IPS DF 4.7 (cell line): Measurements from ENCODE around the gene VSTM2L.
"Not testable (repeated sequence)": the region's sequence is repeated elsewhere in the genome, so short reads cannot be mapped to it uniquely, and the experiment has no call there.

ENCODE experiments used
- DNase-seq: peaks from one replicate; pipeline ENCODE4 v3.0.0-alpha.2; 2013; ENCODE audit warnings: low spot score; ENCODE audit errors: extremely low read depth

VSTM2L gene, protein sequence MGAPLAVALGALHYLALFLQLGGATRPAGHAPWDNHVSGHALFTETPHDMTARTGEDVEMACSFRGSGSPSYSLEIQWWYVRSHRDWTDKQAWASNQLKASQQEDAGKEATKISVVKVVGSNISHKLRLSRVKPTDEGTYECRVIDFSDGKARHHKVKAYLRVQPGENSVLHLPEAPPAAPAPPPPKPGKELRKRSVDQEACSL

DNA sequence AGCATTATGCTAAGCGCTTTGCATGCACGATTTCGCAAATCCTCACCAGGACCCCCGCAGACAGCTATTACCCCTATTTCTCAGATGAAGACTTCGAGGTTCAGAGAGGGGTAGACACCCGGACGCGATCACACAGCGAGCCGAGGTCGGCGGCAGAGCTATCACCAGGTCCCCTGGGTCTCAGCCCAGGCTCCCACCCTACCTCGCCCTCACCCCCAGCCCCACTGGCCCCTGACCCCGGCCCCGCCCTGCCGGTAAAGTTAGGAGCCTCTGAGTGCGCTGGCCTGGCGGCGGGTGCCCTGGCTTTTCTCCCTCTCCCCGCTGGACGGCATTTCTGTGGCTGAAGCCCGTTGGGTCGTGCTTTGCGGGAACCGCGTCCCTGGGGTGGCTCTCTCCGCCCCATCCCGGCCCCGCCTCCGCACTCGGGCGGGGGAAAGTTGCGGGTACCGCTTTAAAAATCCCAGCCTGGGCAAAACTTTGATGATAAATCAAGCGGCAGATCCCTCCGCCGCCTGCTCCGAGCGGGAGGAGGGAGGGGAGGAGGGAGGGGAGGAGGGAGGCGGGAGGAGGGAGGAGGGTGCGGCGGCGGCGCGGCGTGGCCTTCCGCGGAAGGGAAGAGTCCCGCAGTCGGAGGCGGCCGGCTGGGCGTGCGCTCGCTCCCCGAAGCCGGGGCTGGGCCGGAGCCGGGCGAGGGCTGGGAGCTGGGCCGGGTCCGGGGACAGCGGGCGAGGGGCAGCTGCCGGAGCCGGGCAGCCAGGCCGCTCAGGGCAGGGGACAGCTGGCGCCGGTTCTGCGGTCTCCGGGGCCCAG lies at the start of gene VSTM2L:
VSTM2L (plus strand) TSS at position 624 of the 810 bp plus-strand sequence. CDS start 224 bp downstream, outside the sequence.
- no peak for DNase-seq

DNA sequence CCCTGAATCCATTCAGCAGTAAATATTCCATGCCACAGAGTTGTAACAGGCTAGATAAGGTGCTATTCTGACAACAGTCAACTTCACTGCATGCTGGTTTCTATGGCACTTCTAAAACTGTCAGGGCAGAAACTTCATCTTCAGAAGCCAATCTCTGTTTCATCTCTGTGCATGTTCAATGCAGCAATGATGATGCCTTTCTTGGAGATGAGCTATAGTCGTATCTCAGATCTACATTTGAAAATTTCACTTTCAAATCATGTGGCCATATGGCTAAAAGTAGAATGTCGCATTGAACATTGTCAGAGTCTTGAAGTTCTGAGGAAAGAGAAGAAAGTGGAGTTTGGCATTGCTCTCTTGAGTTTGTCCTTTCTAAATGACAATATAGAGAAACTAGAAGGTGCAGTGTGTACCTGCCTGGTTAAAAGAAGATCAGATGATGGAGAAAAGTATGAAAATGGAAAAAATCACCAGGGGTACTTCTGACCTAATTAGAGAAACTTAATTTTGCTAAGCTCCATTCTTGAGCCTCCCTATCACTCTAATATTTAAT lies 49.0 kb upstream of the VSTM2L start:
- DNase-seq: no peak

DNA sequence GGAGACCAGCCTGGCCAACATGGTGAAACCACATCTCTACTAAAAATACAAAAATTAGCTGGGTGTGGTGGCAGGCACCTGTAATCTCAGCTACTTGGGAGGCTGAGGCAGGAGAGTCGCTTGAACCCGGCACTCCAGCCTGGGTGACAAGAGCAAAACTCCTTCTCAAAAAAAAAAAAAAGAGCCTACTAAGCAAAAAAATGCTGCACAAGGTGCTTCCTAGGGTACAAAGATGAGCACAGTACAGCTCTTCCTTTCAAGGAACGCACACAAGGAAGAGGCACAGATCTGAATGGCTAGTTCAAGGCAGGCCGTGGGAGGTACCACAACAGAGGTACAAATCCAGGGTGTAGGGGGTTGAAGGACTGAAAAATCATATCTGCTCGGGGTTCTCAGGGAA lies 46.9 kb upstream of the VSTM2L start:
- DNase-seq: not testable (repeated sequence)

DNA sequence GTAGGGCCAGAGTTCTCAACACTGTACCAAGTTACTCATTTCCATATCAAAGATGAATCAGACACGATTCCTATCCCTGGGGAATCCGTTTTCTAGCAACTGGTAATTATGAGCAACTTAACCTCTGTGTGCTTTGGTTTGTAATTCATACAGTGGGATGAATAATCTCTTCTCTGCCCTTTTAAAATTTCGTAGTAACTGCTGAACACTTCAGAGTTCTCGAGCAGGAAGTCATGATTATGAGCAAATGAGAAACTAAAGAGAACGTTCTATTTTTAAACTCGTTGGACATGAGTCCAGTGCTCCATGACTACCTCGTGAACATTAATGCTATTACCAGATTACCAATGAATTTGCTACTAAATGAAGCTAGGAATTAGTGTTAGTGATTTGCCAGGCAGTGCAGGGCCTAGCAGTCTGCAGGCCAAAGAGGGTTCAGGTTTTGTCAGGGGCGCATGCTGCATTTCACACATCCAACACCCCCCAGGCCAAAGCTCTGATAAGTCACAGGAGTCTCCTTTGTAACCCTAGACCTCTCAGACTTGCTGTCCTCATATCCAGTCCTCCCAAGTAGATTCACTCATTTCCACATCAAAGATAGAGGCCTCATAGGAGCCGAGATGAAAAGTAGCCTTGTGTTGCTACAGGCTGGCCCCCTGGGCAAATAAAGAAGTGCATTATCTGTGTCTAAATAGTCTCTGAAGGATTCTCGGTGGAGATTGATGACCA lies 45.8 kb upstream of the VSTM2L start:
- no peak for DNase-seq

DNA sequence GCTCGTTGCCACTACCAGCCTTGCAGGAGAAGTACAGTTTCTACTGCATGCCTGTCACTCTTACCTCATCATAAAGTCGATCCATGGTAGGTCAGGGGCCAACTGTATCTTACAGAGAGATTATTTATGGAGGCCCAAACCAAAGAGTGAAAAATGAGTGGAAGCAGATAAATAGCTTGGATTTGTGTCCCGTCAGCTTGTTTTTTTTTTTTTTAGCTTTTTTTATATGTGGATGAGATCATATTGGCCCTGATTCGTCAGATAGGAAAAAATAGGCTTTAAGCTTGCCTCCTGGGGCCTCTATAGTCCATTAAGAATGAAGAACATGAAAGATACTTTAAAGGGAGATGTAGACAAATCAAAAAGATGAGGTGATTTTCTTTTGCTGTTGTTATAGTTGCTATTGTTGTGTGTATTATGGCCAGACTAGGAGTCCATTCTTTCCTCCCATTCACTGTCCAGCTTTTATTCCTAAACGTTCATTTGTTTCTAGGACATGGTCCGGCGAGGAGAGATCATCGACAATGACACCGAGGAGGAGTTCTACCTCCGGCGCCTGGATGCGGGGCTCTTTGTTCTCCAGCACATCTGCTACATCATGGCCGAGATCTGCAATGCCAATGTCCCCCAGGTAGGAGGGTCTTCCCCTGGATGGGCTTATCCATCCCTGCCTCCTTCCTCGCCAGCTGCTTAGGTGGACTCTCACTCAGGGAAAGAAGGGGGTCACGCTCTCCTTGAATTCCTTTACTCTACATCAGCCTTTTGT lies 43.3 kb upstream of the VSTM2L start:
- no peak for DNase-seq

DNA sequence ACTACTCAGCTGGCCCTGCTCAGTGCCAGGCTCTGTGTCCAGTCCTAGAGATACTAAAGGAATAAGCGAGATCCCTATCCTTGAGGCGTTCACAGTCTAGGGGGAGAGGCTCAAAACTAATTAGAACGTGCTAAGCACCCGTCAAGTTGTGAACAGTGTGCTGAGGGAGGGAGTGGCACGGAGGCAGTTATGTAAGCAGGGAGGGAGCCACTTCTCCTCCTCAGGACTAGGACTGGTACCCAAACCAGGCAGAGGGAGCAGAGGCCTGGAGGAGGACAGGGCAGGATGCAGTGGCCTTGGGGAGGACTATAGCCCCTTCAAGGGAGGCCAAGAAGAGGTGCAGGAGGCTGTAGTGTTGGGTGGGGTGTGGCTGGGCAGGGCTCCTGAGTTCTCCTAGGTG lies 39.6 kb upstream of the VSTM2L start:
- no peak for DNase-seq

DNA sequence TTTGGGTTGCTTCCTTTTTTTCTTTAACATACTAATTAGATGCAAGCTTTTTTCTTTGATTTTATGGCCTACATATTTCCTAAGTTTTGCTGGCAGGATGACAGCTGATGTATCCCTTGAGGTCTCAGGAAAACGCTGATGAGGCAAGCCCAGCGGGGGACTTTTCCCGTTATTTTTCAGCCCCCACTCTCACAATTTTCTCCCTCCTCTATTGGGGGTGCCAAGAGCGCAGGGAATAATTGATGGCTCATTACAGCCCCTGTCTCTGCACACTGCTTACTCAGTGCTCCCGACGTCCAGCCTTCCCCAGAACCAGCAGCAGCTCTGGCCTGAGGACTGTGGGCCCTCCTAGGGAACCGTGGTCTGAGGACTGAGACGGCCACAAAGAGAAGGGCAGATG lies 38.6 kb upstream of the VSTM2L start:
- no peak for DNase-seq

DNA sequence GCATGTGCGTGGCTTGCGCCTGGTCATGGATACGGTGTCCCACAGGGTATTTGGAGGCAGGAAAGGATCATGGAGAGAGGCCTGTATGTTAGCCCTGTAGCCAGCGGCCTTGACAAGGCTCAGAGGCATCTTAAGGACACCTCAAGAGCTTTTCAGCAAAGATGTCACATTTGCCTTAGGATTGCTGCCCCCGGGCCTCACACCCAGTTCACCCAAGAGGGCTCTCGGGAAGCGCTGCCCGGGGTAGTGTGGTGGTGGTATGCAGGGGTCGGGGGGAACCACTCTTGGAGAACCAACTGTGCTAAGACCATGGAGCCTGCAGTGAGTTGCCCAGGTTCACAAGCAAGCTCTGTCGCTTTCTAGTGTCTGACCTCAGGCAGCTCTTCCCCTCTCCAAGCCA lies 36.9 kb upstream of the VSTM2L start:
- no peak for DNase-seq

DNA sequence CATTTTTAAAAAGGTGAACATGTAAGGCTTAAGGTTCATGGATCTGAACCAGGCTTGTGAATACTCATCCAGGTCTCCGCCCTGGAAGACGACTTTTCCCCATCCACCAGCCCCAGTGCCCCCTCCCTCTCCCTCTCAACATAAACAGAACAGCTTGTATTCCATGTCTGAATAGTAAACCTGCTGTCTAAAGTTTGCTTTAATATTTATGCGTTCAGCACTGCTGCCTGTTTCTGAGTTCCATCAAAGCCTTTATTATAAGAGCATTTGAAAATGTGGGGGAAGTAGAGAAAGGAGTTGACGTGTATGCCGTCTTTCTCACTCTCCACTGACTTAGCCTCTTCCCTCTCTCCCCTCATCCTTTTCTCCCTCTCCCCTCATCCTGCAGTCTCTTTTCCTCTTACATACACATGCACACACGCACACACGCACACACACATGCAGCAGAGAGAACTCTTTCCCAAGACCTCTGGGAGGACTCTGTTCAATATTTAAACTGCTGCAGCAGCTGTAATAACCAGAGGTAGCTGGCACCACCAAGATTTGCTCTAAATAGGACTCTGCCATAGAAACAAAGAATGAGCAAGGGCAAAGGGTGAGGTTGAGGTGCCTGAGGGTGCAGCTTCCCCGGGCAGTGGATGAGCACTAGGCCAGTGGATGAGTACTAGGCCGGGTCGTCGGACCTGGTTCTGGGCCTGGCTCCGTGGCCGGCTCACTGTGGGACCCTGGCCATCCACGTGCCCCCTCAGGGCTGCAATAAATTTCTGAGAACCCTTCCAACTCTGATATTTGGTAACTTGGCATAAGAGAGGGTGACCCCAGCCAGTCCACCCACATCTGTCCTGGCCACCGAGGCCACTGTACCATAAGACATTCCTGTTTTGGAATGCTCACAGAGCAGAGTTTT lies 35.4 kb upstream of the VSTM2L start:
- no peak for DNase-seq

DNA sequence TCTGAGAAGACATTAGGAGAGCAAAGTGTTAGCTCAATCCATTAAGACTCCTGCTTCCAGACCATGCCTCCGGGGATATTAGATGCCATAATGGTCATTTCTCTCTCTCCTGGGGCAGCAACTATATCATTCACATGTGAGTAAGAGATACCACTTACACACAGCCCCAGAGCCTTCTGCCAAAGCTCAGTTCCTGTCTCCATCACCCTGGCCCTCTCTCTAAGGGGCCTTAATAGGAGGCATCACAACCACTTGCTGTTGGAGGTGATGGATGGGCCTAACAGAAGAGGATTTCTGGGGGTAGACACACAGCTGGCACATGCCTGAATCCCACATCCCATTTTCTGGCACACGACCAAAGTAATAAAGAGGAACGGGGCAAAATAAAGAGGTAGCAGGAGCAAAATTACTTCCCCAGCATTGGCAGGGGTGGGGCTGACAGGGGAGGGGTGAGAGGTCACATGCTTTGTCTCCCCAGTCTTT lies 34.0 kb upstream of the VSTM2L start:
- no peak for DNase-seq

DNA sequence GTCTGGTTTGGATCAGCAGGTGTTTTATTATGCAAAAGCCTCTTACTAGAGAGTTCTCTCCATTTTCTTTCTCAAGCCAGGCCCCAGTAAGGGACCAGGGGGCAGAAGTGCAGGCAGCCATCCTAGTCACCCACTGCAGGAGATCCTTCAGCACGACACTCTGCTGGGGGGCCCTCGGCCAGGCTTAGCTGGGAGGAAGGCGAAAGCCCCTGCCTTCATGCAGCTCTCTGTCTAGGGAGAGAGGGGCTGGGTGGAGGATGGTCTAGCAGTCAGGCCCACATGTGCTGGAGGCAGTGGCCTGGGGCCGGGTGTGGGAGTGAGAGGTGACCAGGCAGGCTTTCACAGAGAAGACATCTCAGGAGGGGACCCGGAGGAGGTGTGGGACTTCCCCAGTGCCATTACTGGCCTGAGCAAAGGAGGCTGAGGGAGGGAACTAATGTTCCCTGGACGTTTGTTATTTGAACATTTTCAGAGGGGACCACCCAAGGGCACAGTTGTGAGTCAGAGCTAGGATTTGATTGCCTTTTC lies 33.5 kb upstream of the VSTM2L start:
- no peak for DNase-seq

DNA sequence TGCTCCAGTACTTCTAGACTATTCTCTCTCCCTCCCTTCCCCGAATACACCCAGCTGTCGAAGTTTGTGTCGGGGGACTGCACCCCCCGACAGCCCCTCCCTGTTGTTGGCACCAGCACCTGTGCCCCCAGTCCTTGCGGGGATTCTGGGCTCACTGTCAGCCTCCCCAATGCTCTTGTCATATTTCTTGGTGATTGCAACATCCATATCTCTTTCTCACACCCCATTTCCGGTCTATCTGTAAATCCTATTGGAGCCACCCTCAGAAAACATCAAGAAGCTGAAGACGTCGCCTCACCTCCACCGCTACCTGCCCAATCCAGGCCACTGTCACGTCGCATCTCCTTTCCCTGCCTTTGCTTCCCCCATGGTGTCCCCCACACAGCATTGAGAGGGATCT lies 32.6 kb upstream of the VSTM2L start:
- no peak for DNase-seq

DNA sequence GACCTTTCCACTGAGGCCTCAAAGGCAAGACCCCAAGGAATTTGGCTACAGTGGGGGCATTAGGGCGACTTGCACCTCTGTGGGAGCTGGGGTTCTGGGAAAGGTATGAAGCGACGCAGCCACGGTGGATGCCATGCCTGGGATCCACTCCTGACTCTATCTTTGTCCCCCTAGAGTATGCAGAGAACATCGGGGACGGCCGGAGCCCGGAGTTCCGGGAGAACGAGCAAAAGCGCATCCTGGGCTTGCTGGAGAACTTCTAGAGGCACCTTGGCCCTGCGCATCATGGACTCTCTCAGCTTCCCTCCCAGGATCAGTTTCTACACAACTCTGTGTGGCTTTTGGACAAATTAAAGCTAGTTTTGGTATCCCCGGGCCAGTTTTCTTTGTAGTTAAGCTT lies 31.2 kb upstream of the VSTM2L start:
- no peak for DNase-seq

DNA sequence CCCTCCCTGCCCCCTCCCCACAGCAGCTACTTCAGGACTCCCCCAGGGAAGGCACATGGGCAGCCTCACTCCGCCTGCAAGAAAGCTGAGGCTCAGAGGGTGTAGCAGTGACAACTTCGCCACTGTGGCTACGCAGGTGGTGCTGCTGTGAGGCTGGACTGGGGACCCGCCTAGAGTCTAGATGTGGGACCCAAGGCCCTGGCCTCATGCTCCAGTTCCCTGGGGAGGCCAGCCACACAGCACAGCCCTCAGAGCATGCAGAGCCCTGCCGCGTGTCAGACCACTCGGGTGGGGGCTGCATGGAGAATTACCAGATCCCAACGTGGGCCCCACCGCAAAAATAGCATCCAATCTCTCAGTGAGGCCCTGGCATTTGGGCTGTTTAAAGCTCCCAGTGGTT lies 30.8 kb upstream of the VSTM2L start:
- DNase-seq: no peak

DNA sequence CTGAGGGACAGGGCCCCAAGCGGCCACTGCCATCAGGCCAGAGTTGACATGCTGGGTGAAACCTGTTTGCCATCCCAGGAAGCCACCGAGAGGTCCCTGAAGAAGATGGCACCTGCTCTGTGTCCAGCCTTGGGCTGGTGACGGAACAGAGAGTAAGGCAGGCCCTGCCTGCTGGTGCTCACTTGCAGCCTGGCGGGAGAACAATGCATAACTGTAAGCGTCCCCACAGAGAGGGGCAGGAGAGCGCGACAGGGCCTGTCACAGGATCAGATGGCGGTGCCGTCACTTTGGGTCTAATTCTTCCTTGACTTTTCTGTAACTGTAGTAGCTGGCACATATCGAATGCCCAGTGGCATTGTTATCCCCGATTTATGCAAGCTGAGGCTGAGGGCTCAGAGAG lies 29.0 kb upstream of the VSTM2L start:
- no peak for DNase-seq

DNA sequence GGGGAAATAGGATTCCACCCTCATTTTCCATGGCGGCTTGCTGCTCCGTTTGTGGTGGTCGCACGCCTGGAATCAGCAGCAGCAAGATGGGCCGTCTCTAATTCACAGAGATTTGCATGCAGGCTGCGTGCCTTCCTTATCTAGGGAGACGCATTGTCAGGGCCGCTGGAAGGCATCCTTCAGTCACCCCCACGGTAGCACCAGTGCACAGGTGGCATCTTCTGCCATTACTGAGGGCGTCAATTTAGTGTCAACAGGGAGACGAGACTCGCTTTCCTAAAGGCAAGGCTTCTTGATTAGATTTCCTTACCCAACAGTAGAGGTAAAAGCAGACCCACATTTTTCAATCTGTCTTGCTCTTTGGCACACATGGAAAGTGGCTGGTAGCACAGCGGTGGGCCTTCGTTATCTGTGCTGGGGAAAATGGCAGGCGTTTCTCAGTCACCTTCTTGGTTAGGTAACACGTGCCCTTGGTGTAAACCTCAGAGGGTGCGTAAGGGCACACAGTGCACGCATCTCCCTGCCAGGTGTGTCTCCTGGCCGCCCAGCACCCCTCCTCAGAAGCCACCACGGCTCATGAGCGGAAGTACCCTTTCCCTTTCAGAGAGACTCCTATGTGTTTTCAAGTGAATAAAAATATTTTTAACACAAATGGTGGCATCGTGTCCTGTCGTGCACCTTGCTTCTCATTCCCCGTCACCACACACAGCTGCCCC lies 27.3 kb upstream of the VSTM2L start:
- DNase-seq: no peak

DNA sequence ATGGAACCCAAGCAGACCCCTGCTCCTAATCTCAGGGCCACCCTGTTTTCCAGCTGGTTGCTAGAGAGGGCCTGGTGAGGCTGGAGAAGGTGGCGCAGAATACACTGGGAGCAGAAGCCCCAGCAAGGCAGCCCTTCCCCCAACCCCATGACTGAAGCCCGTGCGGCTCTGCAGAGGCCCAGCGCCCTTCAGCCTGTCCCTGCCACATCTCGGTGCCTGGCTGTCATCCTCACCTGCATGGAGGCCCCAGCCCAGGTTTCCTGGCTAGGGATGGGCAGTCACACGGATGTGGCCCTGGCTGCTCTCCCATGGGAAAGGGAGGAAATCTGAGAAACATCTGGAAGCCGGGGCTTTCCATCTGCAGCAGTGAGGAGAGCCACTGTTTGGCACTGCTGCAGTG lies 26.1 kb upstream of the VSTM2L start:
- no peak for DNase-seq

DNA sequence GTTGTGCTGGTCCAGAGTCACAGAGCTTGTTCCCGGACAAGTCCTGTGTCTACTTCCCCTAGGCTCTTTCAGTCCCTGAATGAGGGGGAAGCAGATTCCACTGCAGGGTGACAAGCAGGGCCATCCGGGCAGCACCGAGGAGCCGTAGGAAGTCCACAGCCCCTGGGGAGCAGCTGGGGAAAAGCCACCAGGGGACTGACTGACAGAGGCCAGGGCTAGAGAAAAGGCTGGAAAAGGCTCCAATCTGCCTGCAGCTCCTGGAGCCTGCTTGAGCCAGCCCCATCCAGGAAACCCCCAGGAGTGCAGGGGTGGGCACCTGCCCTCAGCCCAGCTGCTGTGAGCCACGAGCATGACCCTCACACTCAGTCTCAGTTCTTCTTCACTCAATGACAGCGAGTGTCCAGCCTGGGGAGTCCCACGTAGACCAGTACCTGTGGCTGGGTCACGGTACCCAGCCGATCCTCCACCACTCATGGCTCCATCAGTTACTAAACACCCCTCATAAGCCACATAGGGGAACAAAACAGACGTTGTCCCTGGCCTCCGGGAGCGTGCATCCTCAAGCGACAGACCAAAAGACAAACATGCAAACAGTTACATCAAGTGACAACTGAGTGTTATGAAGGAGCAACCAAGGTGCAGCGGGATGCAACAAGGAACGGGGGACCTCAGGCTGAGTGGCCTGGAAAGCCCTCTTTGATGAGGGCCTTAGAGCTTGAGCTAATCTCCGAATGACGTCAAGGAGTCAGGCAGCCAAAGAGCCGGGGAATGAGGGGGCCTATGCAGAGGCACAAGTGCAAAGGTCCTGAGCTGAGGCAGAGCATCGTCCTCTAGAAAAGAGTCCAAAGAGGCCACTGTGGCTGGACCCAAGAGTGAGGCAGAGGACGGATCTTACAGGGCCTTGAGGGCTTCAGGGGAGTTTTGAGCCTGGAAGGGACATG lies 24.8 kb upstream of the VSTM2L start:
- no peak for DNase-seq
